ENCODE data around the gene VAC14.

Gene VAC14

DNA sequence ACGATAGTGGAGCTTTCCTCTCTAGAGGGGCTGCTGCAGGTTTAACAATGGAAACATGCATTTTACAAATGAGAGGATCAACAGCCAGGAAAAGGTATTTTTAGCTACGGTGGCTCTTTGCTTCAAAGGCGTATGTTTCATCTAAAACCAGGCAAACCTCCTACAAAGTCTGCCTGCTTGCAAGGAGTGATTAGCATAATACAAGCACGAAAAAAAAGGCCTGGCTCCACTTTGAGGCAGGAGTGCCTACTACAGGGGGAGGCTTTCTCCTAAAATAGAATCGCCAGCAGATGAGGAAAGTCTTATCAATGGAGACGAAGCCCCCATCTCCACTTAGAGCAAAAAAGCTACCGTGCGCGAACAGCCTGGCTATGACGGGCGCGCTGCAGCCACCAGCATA, 88.0 kb downstream of the VAC14 start:
- no peaks in the 10 kb centered on the region for H3K9me3 ChIP-seq (ENCODE audit: control insufficient read depth, insufficient read depth, low read depth, low read length)
- peaks cover 6% of the 10 kb centered on the region; the same call in 1 of the 2 replicates for H3K4me1 ChIP-seq (ENCODE audit: control insufficient read depth, insufficient read depth, low read length)
- no peaks in the 10 kb centered on the region for H3K36me3 ChIP-seq (ENCODE audit: control insufficient read depth in 2 of 2, insufficient read depth in 1 of 2, low read length in 2 of 2)
- POLR2A ChIA-PET = no interaction called here
- H3K27ac ChIP-seq (ENCODE audit: extremely low read depth, low read depth, low read length) = no peak overlapping the region
- no peak overlapping the region for H3K4me3 ChIP-seq (ENCODE audit: low read depth, low read length)
- CTCF ChIA-PET = no interaction called here
- TF ChIP-seq ZNF776 (tag by site-specific recombination; IDR thresholded peaks at IDR 0.05; ENCODE audit: borderline replicate concordance) = no peak
- no peak for TF ChIP-seq RBAK (tag by site-specific recombination; IDR thresholded peaks at IDR 0.05)
- no peak for TF ChIP-seq ZNF114 (tag by site-specific recombination; IDR thresholded peaks at IDR 0.05)
- TF ChIP-seq ZNF544 (tag by site-specific recombination; IDR thresholded peaks at IDR 0.05) = no peak

DNA sequence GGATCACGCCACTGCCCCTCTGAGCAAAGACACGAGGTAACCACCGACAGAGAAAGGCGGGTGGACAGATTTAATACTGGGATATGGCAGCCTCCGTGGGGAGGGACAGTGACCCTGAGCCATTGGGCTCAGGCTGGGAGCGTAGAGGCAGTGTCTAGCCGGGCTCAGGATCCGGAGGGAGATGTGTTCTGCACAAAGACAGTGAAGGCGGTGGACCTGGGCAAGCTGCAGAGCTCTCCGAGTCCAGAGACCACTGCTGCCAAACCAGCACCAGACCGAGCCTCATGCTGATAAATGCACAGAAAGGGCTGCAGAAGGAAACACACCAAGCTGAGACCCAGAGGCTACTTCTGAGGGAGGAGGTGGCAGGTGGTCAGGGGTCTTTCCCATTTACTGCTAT, 88.6 kb downstream of the VAC14 start:
- Histone ChIP-seq H3K4me1 (ENCODE audit: control insufficient read depth, insufficient read depth, low read length) (peaks cover 6% of the 10 kb centered on the region; the same call in 1 of the 2 replicates), H3K9me3 (ENCODE audit: control insufficient read depth, insufficient read depth, low read depth, low read length) (no peaks in the 10 kb centered on the region), H3K27ac (ENCODE audit: extremely low read depth, low read depth, low read length) (no peak overlapping the region), H3K4me3 (ENCODE audit: low read depth, low read length) (no peak overlapping the region), H3K36me3 (ENCODE audit: control insufficient read depth in 2 of 2, insufficient read depth in 1 of 2, low read length in 2 of 2) (no peaks in the 10 kb centered on the region)
- no peak for TF ChIP-seq ZSCAN23 (tag by site-specific recombination; IDR thresholded peaks at IDR 0.05)
- no peak for TF ChIP-seq ZNF830 (tag by site-specific recombination; IDR thresholded peaks at IDR 0.05; ENCODE audit: low read depth)
- no peak for TF ChIP-seq ZFP3 (tag by site-specific recombination; IDR thresholded peaks at IDR 0.05; ENCODE audit: low read depth)
- no peak for TF ChIP-seq ZNF600 (tag by site-specific recombination; IDR thresholded peaks at IDR 0.05)
- TF ChIP-seq ZNF416 (tag by site-specific recombination; IDR thresholded peaks at IDR 0.05) = no peak
- TF ChIP-seq, protein P1, sequence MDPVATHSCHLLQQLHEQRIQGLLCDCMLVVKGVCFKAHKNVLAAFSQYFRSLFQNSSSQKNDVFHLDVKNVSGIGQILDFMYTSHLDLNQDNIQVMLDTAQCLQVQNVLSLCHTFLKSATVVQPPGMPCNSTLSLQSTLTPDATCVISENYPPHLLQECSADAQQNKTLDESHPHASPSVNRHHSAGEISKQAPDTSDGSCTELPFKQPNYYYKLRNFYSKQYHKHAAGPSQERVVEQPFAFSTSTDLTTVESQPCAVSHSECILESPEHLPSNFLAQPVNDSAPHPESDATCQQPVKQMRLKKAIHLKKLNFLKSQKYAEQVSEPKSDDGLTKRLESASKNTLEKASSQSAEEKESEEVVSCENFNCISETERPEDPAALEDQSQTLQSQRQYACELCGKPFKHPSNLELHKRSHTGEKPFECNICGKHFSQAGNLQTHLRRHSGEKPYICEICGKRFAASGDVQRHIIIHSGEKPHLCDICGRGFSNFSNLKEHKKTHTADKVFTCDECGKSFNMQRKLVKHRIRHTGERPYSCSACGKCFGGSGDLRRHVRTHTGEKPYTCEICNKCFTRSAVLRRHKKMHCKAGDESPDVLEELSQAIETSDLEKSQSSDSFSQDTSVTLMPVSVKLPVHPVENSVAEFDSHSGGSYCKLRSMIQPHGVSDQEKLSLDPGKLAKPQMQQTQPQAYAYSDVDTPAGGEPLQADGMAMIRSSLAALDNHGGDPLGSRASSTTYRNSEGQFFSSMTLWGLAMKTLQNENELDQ (tag by site-specific recombination; IDR thresholded peaks at IDR 0.05; ENCODE audit: low read depth) = no peak
- TF ChIP-seq ZNF670 (tag by site-specific recombination; IDR thresholded peaks at IDR 0.05; ENCODE audit: low read depth) = no peak
- TF ChIP-seq ZBTB48 (tag by site-specific recombination; IDR thresholded peaks at IDR 0.05) = no peak
- TF ChIP-seq, protein P2, sequence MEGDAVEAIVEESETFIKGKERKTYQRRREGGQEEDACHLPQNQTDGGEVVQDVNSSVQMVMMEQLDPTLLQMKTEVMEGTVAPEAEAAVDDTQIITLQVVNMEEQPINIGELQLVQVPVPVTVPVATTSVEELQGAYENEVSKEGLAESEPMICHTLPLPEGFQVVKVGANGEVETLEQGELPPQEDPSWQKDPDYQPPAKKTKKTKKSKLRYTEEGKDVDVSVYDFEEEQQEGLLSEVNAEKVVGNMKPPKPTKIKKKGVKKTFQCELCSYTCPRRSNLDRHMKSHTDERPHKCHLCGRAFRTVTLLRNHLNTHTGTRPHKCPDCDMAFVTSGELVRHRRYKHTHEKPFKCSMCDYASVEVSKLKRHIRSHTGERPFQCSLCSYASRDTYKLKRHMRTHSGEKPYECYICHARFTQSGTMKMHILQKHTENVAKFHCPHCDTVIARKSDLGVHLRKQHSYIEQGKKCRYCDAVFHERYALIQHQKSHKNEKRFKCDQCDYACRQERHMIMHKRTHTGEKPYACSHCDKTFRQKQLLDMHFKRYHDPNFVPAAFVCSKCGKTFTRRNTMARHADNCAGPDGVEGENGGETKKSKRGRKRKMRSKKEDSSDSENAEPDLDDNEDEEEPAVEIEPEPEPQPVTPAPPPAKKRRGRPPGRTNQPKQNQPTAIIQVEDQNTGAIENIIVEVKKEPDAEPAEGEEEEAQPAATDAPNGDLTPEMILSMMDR (tag by site-specific recombination; IDR thresholded peaks at IDR 0.05) = no peak
- no peak for TF ChIP-seq ZNF837 (tag by site-specific recombination; IDR thresholded peaks at IDR 0.05)
- TF ChIP-seq, protein P3, sequence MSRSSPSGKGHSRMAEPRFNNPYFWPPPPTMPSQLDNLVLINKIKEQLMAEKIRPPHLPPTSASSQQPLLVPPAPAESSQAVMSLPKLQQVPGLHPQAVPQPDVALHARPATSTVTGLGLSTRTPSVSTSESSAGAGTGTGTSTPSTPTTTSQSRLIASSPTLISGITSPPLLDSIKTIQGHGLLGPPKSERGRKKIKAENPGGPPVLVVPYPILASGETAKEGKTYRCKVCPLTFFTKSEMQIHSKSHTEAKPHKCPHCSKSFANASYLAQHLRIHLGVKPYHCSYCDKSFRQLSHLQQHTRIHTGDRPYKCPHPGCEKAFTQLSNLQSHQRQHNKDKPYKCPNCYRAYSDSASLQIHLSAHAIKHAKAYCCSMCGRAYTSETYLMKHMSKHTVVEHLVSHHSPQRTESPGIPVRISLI (tag by site-specific recombination; IDR thresholded peaks at IDR 0.05) = no peak
- no peak for TF ChIP-seq SCRT2 (tag by site-specific recombination; IDR thresholded peaks at IDR 0.05)
- ChIA-PET CTCF (no interaction called here), POLR2A (no interaction called here)

DNA sequence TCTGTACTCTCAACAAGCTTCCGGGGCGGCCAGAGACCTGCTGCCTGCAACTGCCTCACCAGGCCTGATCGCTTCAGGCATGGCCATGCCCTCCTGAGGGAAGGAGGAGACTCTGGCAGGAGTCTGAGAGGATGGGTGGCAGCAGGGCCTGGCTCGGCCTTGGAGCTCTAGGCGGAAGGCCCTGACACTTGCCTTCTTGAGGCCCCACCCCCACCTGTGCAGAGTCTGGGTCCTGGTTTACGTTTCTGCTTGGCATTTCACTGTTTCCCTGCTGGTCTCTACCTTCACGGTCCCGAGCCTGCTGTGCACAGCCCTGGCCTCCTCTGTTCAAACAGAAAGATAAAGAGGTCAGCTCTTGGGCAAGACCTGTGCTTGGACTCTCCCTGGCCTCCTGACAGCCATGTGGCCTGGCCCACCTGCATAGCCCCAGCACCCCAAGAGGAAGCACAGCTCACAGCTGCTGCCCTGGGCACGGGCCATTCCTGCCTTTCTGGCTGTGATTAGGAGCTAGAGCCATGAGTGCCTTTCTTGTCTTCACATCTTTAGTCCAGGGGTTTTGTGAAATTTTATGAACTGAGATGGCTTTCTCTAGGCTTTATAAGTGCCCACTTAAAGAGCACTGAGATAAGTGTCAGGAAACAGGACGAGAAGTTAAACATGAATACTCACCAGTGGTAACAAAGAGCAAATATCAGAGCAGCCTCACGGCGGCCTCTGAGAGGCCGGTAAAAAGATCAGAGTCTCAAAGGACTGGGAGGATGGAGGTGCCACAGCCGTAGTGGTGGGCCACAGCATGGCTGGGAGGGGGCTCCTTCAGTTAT, 89.5 kb downstream of the VAC14 start:
- H3K27ac ChIP-seq (ENCODE audit: extremely low read depth, low read depth, low read length) = no peak overlapping the region
- POLR2A ChIA-PET = no interaction called here
- TF ChIP-seq ZBTB7A (tag by site-specific recombination; IDR thresholded peaks at IDR 0.05; ENCODE audit: low read depth) = no peak
- no peak for TF ChIP-seq ZSCAN16 (tag by site-specific recombination; IDR thresholded peaks at IDR 0.05)
- TF ChIP-seq ZFHX2 (tag by site-specific recombination; conservative IDR thresholded peaks at IDR 0.05) = no peak
- no peak for TF ChIP-seq HOXA7 (CRISPR knock-in tag; IDR thresholded peaks at IDR 0.05; ENCODE audit: borderline replicate concordance)
- no peak for TF ChIP-seq ZNF133 (tag by site-specific recombination; IDR thresholded peaks at IDR 0.05)
- TF ChIP-seq ZNF768 (tag by site-specific recombination; IDR thresholded peaks at IDR 0.05) = no peak
- TF ChIP-seq BCL11A (tag by site-specific recombination; IDR thresholded peaks at IDR 0.05; ENCODE audit: low read depth) = no peak
- TF ChIP-seq, protein P4, sequence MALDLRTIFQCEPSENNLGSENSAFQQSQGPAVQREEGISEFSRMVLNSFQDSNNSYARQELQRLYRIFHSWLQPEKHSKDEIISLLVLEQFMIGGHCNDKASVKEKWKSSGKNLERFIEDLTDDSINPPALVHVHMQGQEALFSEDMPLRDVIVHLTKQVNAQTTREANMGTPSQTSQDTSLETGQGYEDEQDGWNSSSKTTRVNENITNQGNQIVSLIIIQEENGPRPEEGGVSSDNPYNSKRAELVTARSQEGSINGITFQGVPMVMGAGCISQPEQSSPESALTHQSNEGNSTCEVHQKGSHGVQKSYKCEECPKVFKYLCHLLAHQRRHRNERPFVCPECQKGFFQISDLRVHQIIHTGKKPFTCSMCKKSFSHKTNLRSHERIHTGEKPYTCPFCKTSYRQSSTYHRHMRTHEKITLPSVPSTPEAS (tag by site-specific recombination; IDR thresholded peaks at IDR 0.05) = no peak
- TF ChIP-seq HOXC10 (CRISPR knock-in tag; IDR thresholded peaks at IDR 0.05) = no peak
- no peak for TF ChIP-seq ZIC2 (tag by site-specific recombination; IDR thresholded peaks at IDR 0.05)
- TF ChIP-seq KLF9 (tag by site-specific recombination; IDR thresholded peaks at IDR 0.05; ENCODE audit: low read depth) = no peak

More for the DNA sequence above, 89.5 kb downstream of the VAC14 start:
- Histone ChIP-seq H3K4me3 (ENCODE audit: low read depth, low read length) (no peak overlapping the region), H3K36me3 (ENCODE audit: control insufficient read depth in 2 of 2, insufficient read depth in 1 of 2, low read length in 2 of 2) (no peaks in the 10 kb centered on the region), H3K4me1 (ENCODE audit: control insufficient read depth, insufficient read depth, low read length) (peaks cover 6% of the 10 kb centered on the region; the same call in 1 of the 2 replicates), H3K9me3 (ENCODE audit: control insufficient read depth, insufficient read depth, low read depth, low read length) (no peaks in the 10 kb centered on the region)
- CTCF ChIA-PET = interaction anchor here (1.0 kb wide), 1 partner anchor 59 kb away, joined by 3 read pairs; no protein-coding TSS in a partner anchor

Measured in HEK293 (cell line).